Esophagus squamous epithelium (tissue), 5 donors: Measurements from ENCODE around the gene LRRC59. TPM values are rescaled to one million over a fixed set of nuclear protein-coding genes. Genes with fewer than 3 reads are reported as not detected.
"Not testable (repeated sequence)": the region's sequence is repeated elsewhere in the genome, so short reads cannot be mapped to it uniquely, and the experiment has no call there.

ENCODE experiments used
- DNase-seq: peaks from one replicate; lab custom pipeline; 2025; lab: John Stamatoyannopoulos, UW
- H3K27ac ChIP-seq, 4 donors: fragments of 200-600 bp; sonication (generic); one replicate each; pipeline ENCODE4 v1.5.1; 2016 to 2019; ENCODE audit warnings: mild to moderate bottlenecking in 1 of 4
- H3K27me3 ChIP-seq, 4 donors: fragments of 200-600 bp; sonication (generic); 1 replicate in 3 of 4; 2 replicates in 1 of 4; pipeline versions ENCODE4 v1.5.1 to v1.6.0; 2017 to 2021; ENCODE audit warnings: antibody characterized with exemption in 1 of 4
- H3K36me3 ChIP-seq, 3 donors: fragments of 200-600 bp; sonication (generic); one replicate each; pipeline ENCODE4 v1.5.1; 2016 to 2019
- H3K4me1 ChIP-seq, 3 donors: fragments of 200-600 bp; sonication (generic); one replicate each; pipeline ENCODE4 v1.5.1; 2017 to 2019
- H3K4me3 ChIP-seq, 4 donors: fragments of 200-600 bp; sonication (generic); 1 replicate in 3 of 4; 2 replicates in 1 of 4; pipeline ENCODE4 v1.5.1; 2016 to 2019; ENCODE audit warnings: mild to moderate bottlenecking in 2 of 4, moderate library complexity in 1 of 4
- H3K9me3 ChIP-seq, 3 donors: fragments of 200-600 bp; sonication (generic); one replicate each; pipeline ENCODE4 v1.5.1; 2016 to 2019
- CTCF ChIP-seq, 6 experiments: fragments of 450-650 bp in 4 of 6; fragments of 200-600 bp in 2 of 6; sonication (generic) in 2 of 6; IDR thresholded peaks; one replicate each; pipeline ENCODE4 v1.5.1; 2016 to 2019; ENCODE audit warnings: antibody characterized with exemption in 6 of 6, mild to moderate bottlenecking in 4 of 6, moderate library complexity in 4 of 6
- POLR2A ChIP-seq, 4 donors: fragments of 450-650 bp; IDR thresholded peaks; one replicate each; pipeline ENCODE4 v1.6.1; 2017; ENCODE audit warnings: antibody characterized with exemption in 4 of 4, mild to moderate bottlenecking in 4 of 4, moderate library complexity in 3 of 4
- WGBS, 2 donors: methylation state at CpG; one replicate each; pipeline ENCODE4 v1.1.5; 2018; 5-methylcytosine and 5-hydroxymethylcytosine counted together
- intact Hi-C: fragments of 100-400 bp; cut with DNase I; formaldehyde crosslinking; loops from one replicate; pipeline ENCODE4 v1.15.0; 2022
- total RNA-seq, 4 donors: library from RNA; depleted of rRNA; stranded (reverse); fragments of >200 nt; gene quantifications; one replicate each; pipeline ENCODE4 v1.1.0, GENCODE V29; 2016
- donor health status: DM: yes; HTN: yes; CAD: no.

Gene LRRC59
- total RNA-seq, 4 donors from 2014 or later = 63.4 to 136 (median 77.9) TPM

DNA sequence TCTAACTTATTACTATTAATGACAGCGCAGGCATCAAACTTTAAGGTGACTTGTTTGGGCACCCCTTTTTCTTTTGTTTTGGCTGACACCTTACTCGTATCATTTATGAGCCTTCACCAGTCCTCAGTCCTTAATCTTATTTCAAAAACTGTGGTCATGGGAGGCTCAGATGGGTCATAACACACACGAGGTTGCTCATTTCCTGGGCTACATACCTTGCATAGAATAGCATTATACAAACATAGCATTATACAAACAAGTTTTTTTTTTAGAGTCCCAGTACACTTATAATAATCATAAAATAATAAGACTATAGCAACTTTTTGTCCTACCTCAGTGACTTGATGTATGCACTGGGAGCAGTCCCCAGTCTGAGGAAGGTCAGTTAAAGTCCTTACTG is 17.5 kb upstream of the LRRC59 start:
- Histone ChIP-seq H3K4me1 (no peaks in the 10 kb centered on the region), H3K36me3 (no peaks in the 10 kb centered on the region), H3K4me3 (no peak overlapping the region), H3K9me3 (no peaks in the 10 kb centered on the region), H3K27me3 (no peaks in the 10 kb centered on the region), H3K27ac (no peak overlapping the region)
- 65 to 78% methylated on average over 3 of the region's 3 CpGs for WGBS, 2 donors
- no peak for DNase-seq
- TF ChIP-seq CTCF (IDR thresholded peaks at IDR 0.05) = no peak
- TF ChIP-seq POLR2A (IDR thresholded peaks at IDR 0.05) = no peak
- intact Hi-C loops = no loop called here

DNA sequence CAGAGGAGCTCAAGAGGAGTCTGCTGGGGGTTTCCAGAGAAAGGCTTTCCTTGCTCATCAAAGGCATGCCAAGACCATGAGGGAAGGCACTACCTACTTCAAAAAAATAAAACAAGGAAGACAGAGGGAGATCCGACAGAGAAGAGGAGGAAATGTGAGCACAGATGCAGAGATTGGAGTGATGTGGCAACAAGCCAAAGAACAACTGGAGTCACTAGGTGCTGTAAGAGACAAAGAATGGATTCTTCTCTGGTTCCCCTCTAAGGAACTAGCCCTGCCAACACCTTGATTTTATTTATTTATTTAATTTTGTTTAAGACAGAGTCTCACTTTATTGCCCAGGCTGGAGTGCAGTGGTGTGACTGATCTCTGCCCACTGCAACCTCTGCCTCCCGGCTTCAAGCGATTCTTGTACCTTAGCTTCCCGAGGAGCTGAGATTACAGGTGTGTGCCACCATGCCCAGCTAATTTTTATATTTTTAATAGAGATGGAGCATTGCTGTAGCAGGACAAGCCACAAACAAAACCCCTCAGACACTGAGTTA is 14.9 kb upstream of the LRRC59 start:
- H3K36me3 ChIP-seq = no peaks in the 10 kb centered on the region
- H3K9me3 ChIP-seq = no peaks in the 10 kb centered on the region
- no peak for DNase-seq
- intact Hi-C loops = no loop called here
- TF ChIP-seq POLR2A (IDR thresholded peaks at IDR 0.05) = no peak
- TF ChIP-seq CTCF (IDR thresholded peaks at IDR 0.05) = no peak
- no peaks in the 10 kb centered on the region for H3K27me3 ChIP-seq
- no peak overlapping the region for H3K27ac ChIP-seq
- H3K4me3 ChIP-seq = no peak overlapping the region
- 86 to 91% methylated on average over 4 of the region's 4 CpGs for WGBS, 2 donors
- H3K4me1 ChIP-seq = no peaks in the 10 kb centered on the region

DNA sequence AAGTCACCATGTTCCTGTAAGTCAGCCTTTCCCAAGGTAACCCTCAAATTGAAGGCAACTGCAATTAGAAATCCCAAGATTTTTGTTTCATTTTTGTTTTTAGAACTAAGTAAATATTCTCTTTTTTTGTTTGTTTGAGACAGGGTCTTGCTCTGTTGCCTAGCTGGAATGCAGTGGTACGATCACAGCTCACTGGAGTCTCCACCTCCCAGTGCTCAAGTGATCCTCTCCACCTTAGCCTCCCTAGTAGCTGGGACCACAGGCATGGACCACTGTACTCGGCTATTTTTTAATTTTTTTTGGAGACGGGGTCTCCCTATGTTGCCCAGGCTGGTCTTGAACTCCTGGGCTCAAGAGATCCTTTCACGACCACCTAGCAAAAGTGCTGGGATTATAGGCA is 10.6 kb upstream of the LRRC59 start:
- Histone ChIP-seq H3K9me3 (no peaks in the 10 kb centered on the region), H3K36me3 (no peaks in the 10 kb centered on the region), H3K4me3 (no peak overlapping the region), H3K4me1 (no peaks in the 10 kb centered on the region), H3K27me3 (peaks cover 0 to 22% (median 0%) of the 10 kb centered on the region in 4 donors), H3K27ac (no peak overlapping the region)
- intact Hi-C loops = no loop called here
- TF ChIP-seq CTCF (IDR thresholded peaks at IDR 0.05) = no peak
- no peak for TF ChIP-seq POLR2A (IDR thresholded peaks at IDR 0.05)
- no peak for DNase-seq
- WGBS, 2 donors = 74 to 75% methylated on average over 3 of the region's 4 CpGs

DNA sequence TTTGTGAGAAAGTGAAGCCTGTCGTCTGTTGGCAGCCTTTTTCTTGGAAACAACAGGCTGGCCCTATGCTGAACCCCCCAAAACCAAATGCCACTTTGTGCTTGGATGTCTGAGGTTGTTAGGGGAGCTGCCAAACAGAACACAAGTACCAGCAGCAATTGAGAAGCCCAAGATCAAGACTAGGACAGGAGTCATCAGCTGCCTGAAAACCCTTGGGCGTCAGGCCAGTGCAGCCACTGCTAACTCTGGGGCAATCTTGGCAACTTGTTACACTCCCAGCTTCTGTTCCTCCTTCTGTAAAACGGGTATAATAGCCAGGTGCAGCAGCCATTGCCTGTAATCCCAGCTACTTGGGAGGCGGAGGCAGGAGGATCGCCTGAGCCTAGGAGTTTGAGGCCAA is 9.3 kb upstream of the LRRC59 start:
- no peaks in the 10 kb centered on the region for H3K4me1 ChIP-seq
- intact Hi-C loops = no loop called here
- no peak for DNase-seq
- 58 to 85% methylated on average over 1 to 4 of the region's 5 CpGs for WGBS, 2 donors
- H3K27me3 ChIP-seq = peaks cover 0 to 22% (median 0%) of the 10 kb centered on the region in 4 donors
- no peaks in the 10 kb centered on the region for H3K9me3 ChIP-seq
- no peak overlapping the region for H3K4me3 ChIP-seq
- TF ChIP-seq POLR2A (IDR thresholded peaks at IDR 0.05) = no peak
- no peak overlapping the region for H3K27ac ChIP-seq
- no peaks in the 10 kb centered on the region for H3K36me3 ChIP-seq

GRCh38 chr17:50405351-50405750 is 8.0 kb upstream of the LRRC59 start:
- H3K4me1 ChIP-seq, H3K4me3 ChIP-seq, intact Hi-C loops, H3K27ac ChIP-seq, H3K9me3 ChIP-seq, H3K36me3 ChIP-seq, DNase-seq: not testable (repeated sequence)
- peaks cover 0 to 22% (median 0%) of the 10 kb centered on the region in 4 donors for H3K27me3 ChIP-seq
- WGBS, 2 donors = 82 to 87% methylated on average over 3 to 4 of the region's 4 CpGs

DNA sequence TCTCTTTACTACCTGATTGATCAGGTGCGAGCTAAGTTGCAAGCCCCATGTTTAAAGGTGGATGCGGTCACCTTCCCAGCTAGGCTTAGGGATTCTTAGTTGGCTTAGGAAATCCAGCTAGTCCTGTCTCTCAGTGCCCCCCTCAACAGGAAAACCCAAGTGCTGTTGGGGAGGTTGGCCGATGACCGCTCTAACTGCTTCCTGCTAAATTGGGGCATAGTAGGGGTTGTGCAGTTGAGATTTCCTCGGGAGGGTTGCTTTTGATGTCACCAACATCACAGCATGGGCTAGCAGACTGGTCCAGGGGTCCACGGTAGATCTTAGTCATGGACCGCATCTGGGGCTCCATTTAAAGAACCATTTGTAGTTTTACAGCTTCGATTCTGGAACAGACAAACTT is 2.3 kb upstream of the LRRC59 start:
- H3K27me3 ChIP-seq = peaks cover 0 to 12% (median 0%) of the 10 kb centered on the region in 4 donors

GRCh38 chr17:50398672-50399071 is 1.3 kb upstream of the LRRC59 start:
- Histone ChIP-seq H3K4me1 (peaks cover 7 to 33% (median 23%) of the 10 kb centered on the region in 3 donors), H3K36me3 (peaks cover 5 to 15% (median 7%) of the 10 kb centered on the region in 3 donors)
- H3K4me3 ChIP-seq, H3K27ac ChIP-seq, H3K27me3 ChIP-seq, H3K9me3 ChIP-seq, DNase-seq, intact Hi-C loops: not testable (repeated sequence)
- 97 to 98% methylated on average over 3 of the region's 3 CpGs for WGBS, 2 donors

More for the DNA sequence above, 2.3 kb upstream of the LRRC59 start:
- intact Hi-C loops, H3K27ac ChIP-seq, H3K4me3 ChIP-seq, H3K36me3 ChIP-seq, H3K9me3 ChIP-seq, DNase-seq: not testable (repeated sequence)
- 87 to 89% methylated on average over 5 of the region's 8 CpGs for WGBS, 2 donors
- peaks cover 7 to 30% (median 23%) of the 10 kb centered on the region in 3 donors for H3K4me1 ChIP-seq
